NCI-H524 treated with DMSO at 0.1 percent for 48 hours (cell line): ENCODE data around the gene SYT1.

ENCODE experiments used
- DNase-seq: peaks from one replicate; lab custom pipeline; 2025; lab: John Stamatoyannopoulos, UW

Gene SYT1

GRCh38 chr12:79056775-79057174 is 192.2 kb downstream of the SYT1 start:
- no peak for DNase-seq

DNA sequence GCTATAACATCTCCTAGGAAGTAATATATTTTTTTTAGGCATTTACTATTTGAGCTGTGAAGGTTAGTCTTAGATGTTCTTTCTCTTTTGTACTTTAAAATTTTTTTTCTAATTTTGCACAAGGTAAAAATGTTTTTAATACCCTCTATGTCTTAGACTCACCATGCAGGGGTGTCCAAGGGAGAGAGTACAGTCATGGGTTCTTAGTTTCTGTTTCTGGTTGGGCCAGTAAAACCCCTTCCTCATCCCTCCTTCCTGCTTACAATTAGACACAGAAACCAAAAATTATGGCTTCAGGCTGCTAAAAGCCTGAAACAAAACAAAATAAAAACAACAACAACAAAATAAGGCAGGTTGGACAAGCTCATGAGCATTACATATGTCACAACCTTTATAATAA is 193.0 kb downstream of the SYT1 start:
- DNase-seq = no peak

DNA sequence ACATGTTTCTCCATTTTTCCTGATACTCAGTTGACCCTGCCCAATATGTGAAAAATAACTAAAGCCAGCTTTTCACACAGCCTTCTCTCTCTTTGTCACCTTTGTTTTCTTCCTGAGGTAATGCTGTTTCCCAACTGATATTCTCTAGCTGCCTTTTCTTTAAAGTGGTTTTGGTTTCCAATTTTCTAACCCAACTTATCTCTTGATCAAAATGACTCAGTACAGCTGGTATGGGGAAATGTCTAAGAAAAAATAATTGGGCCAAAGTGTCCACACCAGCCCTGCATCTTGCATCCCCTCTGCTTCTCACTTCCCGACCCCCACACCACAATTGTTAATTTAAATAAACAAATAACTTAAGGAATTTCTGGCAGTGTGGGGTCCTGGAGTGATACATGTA is 193.8 kb downstream of the SYT1 start:
- no peak for DNase-seq

- DNase-seq = no peak
Observed at GRCh38 chr12:79059557-79059956, 195.0 kb downstream of the SYT1 start.

GRCh38 chr12:79063258-79063657 is 198.7 kb downstream of the SYT1 start:
- no peak for DNase-seq

GRCh38 chr12:79067977-79068376 is 203.4 kb downstream of the SYT1 start:
- no peak for DNase-seq

GRCh38 chr12:79069009-79069408 is 204.4 kb downstream of the SYT1 start:
- DNase-seq = no peak

GRCh38 chr12:79071498-79071897 is 206.9 kb downstream of the SYT1 start:
- no peak for DNase-seq

- no peak for DNase-seq
Observed at GRCh38 chr12:79073506-79073905, 208.9 kb downstream of the SYT1 start.

DNA sequence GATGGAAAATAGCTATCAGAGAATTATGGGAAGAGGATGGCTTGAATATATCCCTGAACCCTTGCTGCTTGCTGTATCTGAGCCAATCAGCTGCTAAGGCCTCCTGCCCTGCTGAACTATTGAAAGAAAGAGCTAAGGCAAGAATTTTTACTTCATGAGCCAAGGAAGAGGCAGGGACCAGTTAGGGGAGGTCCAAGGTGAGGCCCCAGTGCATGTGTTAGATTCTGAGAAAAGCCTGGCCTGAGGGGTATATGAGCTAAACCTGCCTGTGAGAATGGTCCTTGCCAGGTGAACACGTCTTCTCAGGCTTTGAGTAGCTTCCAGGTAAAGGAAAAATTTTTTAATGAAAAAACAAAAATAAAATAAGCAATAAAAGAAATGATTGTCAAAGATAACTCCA is 218.0 kb downstream of the SYT1 start:
- no peak for DNase-seq

GRCh38 chr12:79083181-79083580 is 218.6 kb downstream of the SYT1 start:
- no peak for DNase-seq

DNA sequence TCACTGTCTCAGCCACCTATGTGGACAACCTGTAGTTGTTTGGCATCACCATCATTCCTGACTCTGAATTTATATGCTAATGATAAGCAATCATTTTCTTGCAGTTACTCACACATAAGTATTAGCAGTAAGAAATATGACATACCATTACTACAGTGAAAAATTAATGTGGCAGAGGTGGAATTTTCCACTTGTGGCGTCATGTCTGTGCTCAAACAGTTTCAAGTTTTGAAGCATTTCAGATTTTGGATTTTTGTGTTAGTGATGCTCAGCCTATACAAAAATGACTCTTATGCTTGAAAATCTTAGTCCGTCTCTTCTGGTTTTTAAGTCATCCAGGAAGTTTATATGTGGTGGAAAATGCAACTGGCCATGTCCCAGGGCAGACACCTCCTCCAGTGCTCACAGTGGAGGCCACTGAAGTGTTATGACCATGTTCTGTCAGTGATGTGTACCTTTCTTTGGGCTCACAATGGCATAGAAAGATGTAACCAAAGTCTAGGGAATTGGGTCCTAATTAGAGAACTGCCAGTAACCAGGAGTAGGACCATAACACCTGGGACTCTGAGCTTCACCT is 220.6 kb downstream of the SYT1 start:
- no peak for DNase-seq

GRCh38 chr12:79086541-79087296 is 222.1 kb downstream of the SYT1 start:
- DNase-seq = no peak

DNA sequence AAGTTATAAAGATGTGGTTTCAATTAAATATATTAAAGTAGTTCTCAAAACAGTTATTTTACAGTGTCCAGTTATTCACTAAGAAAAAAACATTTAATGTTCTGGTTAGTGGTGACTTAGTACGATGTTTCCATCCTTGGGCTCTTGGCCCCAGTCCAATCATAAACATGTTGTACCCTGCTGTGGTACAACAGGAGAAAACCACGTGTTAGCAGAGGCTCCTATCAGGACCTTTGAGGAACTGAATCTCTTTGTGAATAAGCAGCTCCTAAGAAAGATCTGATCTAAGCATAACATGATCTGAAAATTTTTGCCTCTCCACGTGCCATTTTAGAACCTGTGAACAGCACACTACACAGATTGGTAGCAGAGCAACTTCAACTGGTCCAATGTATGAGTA is 234.0 kb downstream of the SYT1 start:
- DNase-seq = no peak

DNA sequence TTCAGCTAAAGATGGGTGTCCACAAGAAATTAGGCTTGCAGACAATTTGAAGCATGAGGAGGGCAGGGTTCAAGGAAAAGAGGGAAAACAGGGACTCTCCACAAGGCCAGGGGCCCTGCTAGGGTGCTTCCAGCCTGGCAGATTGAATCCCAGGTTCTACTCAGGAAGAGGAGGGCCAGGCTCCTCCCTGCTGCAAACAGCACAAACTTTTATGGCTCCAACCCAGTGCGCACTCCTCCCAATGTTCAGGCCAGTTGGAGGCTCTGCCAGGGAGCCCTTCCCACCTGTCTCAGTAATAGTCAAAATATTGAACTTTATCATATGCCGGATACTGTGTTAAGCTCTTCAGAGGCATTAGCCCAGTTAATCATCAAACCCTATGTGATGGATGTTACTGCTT is 244.4 kb downstream of the SYT1 start:
- DNase-seq = no peak

GRCh38 chr12:79114896-79115295 is 250.3 kb downstream of the SYT1 start:
- DNase-seq = no peak

GRCh38 chr12:79115743-79116142 is 251.2 kb downstream of the SYT1 start:
- DNase-seq = no peak

DNA sequence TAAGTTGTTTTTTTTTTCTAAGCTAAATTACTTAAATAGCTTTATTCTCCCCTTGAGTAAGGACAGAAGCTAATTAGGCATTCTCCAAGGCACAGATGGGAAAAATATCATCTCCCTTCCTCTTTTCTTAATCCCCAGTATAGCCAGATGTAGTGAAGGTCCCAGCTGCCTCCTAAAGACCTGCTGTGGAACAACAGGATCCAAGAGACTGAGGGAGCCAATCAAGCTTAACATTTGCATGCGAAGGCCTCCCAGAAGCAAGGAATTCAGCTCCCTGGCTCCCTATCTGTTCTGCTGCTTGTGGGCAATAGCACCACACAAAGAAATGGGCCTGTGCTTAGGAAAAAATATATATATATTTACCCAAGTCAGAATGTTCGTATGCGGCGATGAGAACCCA is 255.2 kb downstream of the SYT1 start:
- DNase-seq = peak; percentile 75

DNA sequence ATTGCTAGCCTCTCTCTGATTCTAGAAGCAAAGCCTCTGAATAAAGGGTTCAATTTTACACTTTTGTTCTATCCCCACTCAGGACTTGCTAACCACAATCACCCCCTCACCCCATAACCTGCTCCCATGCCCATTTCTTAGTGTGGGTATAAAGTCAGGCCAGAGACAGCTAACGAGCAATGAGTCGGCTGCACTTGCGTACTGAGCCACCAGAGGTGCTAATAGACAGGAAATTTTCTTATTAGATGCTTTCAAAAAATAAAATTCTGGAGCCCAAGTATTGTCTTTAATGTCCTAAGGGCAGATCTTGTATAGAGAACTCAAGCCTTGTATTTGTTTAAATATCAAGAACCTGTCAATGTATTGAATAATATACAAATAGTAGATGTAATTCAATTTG is 256.9 kb downstream of the SYT1 start:
- no peak for DNase-seq

DNA sequence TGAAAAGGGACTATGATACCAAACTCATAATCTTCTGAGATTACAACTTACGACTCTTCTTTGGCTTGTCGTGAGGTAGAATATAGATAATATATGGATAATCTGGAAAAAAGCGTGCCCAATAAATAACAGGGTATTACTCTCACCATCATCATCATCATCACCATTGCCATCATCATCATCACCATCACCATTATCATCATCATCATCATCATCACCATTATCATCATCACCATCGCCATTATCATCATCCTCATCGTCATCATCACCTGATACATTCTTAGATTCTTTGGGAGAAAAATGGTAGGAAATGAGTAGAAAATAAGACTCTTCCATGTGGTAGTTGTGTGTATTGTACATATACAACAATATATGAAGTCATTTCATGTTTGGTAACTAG is 259.8 kb downstream of the SYT1 start:
- no peak for DNase-seq

GRCh38 chr12:79125358-79125757 is 260.8 kb downstream of the SYT1 start:
- no peak for DNase-seq

DNA sequence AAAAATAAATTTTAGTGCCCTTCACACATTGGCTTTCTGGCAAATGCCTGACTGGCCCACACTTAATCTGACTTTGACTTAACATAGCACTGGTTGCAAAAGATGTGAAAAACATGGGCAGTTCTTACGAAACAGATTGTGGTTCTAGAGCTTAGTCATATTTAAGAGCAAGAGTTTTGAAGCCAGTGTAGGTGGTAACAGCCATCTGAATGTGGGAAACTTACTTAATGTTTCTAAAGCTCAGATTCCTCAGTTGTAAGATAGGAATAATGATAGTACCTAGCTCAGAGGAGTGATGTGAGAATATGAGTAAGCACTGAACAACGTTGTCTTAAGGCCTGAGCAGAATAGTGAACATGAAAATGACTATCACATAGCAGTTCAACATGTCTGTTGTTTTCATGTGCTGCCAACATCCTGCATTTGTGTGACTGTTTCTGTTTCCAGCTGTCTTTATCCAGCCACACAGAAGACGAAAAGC is 262.7 kb downstream of the SYT1 start:
- DNase-seq = no peak

- DNase-seq = no peak
Observed at GRCh38 chr12:79128956-79129355, 264.4 kb downstream of the SYT1 start.

- DNase-seq = no peak
Observed at GRCh38 chr12:79138872-79139271, 274.3 kb downstream of the SYT1 start.
